ENCODE results near the gene PSMB3.

DNA sequence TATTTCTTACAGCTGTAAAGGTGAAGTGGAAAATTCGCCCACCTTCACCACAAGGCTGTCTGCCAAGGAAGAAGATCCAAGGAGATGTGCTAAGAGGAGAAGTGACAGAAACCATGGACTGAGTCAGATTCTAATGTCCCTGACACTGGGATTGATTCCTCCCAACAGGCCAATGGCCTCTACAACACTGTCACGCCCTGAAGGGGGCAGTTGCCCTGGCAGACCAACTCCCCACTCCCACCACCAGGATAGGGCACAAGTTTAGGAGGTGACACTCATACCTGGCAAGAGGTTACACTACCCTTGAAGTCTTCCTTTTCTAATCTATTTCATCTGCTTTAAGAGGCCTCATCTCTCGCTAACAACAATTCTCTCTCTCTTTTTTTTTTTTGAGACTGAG lies 30.7 kb downstream of the PSMB3 start:
- TF ChIP-seq, protein P1, sequence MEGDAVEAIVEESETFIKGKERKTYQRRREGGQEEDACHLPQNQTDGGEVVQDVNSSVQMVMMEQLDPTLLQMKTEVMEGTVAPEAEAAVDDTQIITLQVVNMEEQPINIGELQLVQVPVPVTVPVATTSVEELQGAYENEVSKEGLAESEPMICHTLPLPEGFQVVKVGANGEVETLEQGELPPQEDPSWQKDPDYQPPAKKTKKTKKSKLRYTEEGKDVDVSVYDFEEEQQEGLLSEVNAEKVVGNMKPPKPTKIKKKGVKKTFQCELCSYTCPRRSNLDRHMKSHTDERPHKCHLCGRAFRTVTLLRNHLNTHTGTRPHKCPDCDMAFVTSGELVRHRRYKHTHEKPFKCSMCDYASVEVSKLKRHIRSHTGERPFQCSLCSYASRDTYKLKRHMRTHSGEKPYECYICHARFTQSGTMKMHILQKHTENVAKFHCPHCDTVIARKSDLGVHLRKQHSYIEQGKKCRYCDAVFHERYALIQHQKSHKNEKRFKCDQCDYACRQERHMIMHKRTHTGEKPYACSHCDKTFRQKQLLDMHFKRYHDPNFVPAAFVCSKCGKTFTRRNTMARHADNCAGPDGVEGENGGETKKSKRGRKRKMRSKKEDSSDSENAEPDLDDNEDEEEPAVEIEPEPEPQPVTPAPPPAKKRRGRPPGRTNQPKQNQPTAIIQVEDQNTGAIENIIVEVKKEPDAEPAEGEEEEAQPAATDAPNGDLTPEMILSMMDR (conservative IDR thresholded peaks at IDR 0.05) = no peak
- no peak for TF ChIP-seq ZFX (IDR thresholded peaks at IDR 0.05)

Measured in C4-2B (cell line).